ENCODE data around the gene LYRM4. TPM values are rescaled to one million over a fixed set of nuclear protein-coding genes. Genes with fewer than 3 reads are reported as not detected.
A peak's percentile ranks its signal among the peaks of the same experiment; 100 is the strongest.

Gene LYRM4
- total and polyA plus RNA-seq, 9 of the 15 experiments (the other 6 are each of a cell fraction or from before 2014, with no cell fraction given): 24.2 to 69.4 (median 41.8) TPM

- TF ChIP-seq ZBTB5 (IDR thresholded peaks at IDR 0.05): no peak
- 0 out of 2 replicates have a peak, but pooled peaks have one; percentile 40 for TF ChIP-seq NFATC3 (IDR thresholded peaks at IDR 0.05)
- TF ChIP-seq BRCA1 (IDR thresholded peaks at IDR 0.05): no peak
- TF ChIP-seq BRCA1 (CRISPR knock-in tag; IDR thresholded peaks at IDR 0.05): no peak
- TF ChIP-seq ZNF395 (CRISPR knock-in tag; IDR thresholded peaks at IDR 0.05): no peak
- TF ChIP-seq MYC (IDR thresholded peaks at IDR 0.05; ENCODE audit: low read depth, low read length): peak; percentile 80
- no peak for TF ChIP-seq MYC (CRISPR knock-in tag; IDR thresholded peaks at IDR 0.05; ENCODE audit: borderline replicate concordance, low read depth)
- no peak for TF ChIP-seq ZZZ3 (IDR thresholded peaks at IDR 0.05)
- no peak for TF ChIP-seq IRF2 (CRISPR knock-in tag; IDR thresholded peaks at IDR 0.05)
Measured at GRCh38 chr6:5260111-5260620, 584 bp downstream of the LYRM4 start (continued).

Data from K562 (cell line).